ENCODE results near the gene MGST3. TPM values are rescaled to one million over a fixed set of nuclear protein-coding genes. Genes with fewer than 3 reads are reported as not detected.

Gene MGST3
- total RNA-seq, 1 donor from 2014 or later = 181 TPM

- Histone ChIP-seq H3K4me3 (no peak overlapping the region), H3K27ac (no peak overlapping the region), H3K4me1 (peaks cover 7% of the 10 kb centered on the region), H3K36me3 (no peaks in the 10 kb centered on the region), H3K27me3 (peaks cover 5% of the 10 kb centered on the region), H3K9me3 (no peaks in the 10 kb centered on the region)
- ATAC-seq (no peak), DNase-seq (no peak)
- TF ChIP-seq, protein P1, sequence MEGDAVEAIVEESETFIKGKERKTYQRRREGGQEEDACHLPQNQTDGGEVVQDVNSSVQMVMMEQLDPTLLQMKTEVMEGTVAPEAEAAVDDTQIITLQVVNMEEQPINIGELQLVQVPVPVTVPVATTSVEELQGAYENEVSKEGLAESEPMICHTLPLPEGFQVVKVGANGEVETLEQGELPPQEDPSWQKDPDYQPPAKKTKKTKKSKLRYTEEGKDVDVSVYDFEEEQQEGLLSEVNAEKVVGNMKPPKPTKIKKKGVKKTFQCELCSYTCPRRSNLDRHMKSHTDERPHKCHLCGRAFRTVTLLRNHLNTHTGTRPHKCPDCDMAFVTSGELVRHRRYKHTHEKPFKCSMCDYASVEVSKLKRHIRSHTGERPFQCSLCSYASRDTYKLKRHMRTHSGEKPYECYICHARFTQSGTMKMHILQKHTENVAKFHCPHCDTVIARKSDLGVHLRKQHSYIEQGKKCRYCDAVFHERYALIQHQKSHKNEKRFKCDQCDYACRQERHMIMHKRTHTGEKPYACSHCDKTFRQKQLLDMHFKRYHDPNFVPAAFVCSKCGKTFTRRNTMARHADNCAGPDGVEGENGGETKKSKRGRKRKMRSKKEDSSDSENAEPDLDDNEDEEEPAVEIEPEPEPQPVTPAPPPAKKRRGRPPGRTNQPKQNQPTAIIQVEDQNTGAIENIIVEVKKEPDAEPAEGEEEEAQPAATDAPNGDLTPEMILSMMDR (IDR thresholded peaks at IDR 0.05) = no peak
- intact Hi-C loops (cut with DNase I) = no loop called here
These were observed 35.6 kb upstream of the MGST3 start for GRCh38 chr1:165595246-165595938.

- DNase-seq (peak; percentile 98), ATAC-seq (peak; percentile 99)
- Histone ChIP-seq H3K4me3 (peak overlapping the region; percentile 63), H3K27ac (peak overlapping the region; percentile 64), H3K27me3 (peaks cover 4% of the 10 kb centered on the region), H3K4me1 (peaks cover 11% of the 10 kb centered on the region), H3K36me3 (no peaks in the 10 kb centered on the region), H3K9me3 (no peaks in the 10 kb centered on the region)
- TF ChIP-seq, protein P1 (IDR thresholded peaks at IDR 0.05) = no peak
- intact Hi-C loops (cut with DNase I) = no loop called here
These were observed 33.0 kb upstream of the MGST3 start for GRCh38 chr1:165597883-165598675.

DNA sequence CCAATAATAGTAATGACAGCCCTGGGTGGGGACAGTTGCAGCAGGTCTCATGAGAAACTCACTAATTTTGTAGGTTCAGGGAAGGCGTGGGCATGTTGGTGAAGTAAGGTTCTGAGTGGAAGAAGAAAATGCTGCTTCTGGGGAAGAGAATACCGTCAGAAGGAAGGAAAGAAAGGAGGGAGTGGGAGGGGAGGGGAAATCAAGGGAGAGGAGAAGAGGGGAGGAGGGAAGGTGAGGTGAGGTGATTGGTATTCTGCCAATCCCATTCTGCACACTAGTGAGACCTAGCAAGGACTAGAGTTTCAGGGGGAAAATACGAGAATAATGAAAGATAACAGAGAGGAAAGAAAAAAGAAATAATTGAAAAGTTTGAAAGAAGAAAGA is 32.4 kb upstream of the MGST3 start:
- intact Hi-C loops (cut with DNase I) = no loop called here

DNA sequence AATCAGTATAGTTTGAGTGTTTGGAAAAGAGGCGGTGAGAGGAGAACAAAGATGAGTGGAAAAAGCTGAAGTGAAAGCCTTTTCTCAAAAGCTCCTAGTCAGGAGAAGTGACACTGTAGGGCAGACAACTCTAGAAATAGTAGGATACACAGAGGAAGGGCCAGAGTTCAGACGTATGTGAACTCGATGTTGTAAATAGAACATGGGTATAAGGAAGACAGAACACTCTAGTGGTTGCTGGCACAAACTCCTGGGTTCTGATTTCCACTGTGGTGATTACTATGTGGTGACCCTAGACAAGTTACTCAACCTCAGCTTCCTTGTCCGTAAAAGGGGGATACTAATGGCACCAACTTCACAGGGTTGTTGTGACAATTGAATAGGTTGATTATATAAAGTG is 30.2 kb upstream of the MGST3 start:
- ATAC-seq (peak; percentile 62), DNase-seq (no peak)
- intact Hi-C loops (cut with DNase I) = loop anchor here (10.0 kb wide), 1 partner anchor 314 kb away; no protein-coding TSS in a partner anchor
- Histone ChIP-seq H3K27me3 (no peaks in the 10 kb centered on the region), H3K9me3 (no peaks in the 10 kb centered on the region), H3K27ac (no peak overlapping the region), H3K4me1 (peaks cover 11% of the 10 kb centered on the region), H3K36me3 (no peaks in the 10 kb centered on the region), H3K4me3 (no peak overlapping the region)
- TF ChIP-seq, protein P1 (IDR thresholded peaks at IDR 0.05) = no peak

More for the DNA sequence above, 32.4 kb upstream of the MGST3 start:
- H3K4me1 ChIP-seq = peaks cover 11% of the 10 kb centered on the region
- H3K9me3 ChIP-seq = no peaks in the 10 kb centered on the region
- DNase-seq (no peak), ATAC-seq (no peak)
- TF ChIP-seq, protein P1 (IDR thresholded peaks at IDR 0.05) = no peak
- H3K27ac ChIP-seq = peak overlapping the region; percentile 64
- H3K4me3 ChIP-seq = peak overlapping the region; percentile 63
- H3K36me3 ChIP-seq = no peaks in the 10 kb centered on the region
- H3K27me3 ChIP-seq = no peaks in the 10 kb centered on the region

- H3K9me3 ChIP-seq = no peaks in the 10 kb centered on the region
- H3K4me1 ChIP-seq = peaks cover 4% of the 10 kb centered on the region
- DNase-seq (no peak), ATAC-seq (no peak)
- no peaks in the 10 kb centered on the region for H3K36me3 ChIP-seq
- H3K27me3 ChIP-seq = no peaks in the 10 kb centered on the region
- TF ChIP-seq, protein P1 (IDR thresholded peaks at IDR 0.05) = no peak
- no peak overlapping the region for H3K4me3 ChIP-seq
- intact Hi-C loops (cut with DNase I) = loop anchor here (10.0 kb wide), 1 partner anchor 311 kb away; no protein-coding TSS in a partner anchor
- H3K27ac ChIP-seq = no peak overlapping the region
These were observed 27.2 kb upstream of the MGST3 start for GRCh38 chr1:165603810-165604209.

Data from upper lobe of right lung (tissue), 1 donor.